Amniotic stem cell (primary cell): ENCODE results near the gene RCBTB1.
"Not testable (repeated sequence)": the region's sequence is repeated elsewhere in the genome, so short reads cannot be mapped to it uniquely, and the experiment has no call there.

Experiments
- DNase-seq: peaks from one replicate; lab custom pipeline; 2025; lab: John Stamatoyannopoulos, UW

The RCBTB1 gene

DNA sequence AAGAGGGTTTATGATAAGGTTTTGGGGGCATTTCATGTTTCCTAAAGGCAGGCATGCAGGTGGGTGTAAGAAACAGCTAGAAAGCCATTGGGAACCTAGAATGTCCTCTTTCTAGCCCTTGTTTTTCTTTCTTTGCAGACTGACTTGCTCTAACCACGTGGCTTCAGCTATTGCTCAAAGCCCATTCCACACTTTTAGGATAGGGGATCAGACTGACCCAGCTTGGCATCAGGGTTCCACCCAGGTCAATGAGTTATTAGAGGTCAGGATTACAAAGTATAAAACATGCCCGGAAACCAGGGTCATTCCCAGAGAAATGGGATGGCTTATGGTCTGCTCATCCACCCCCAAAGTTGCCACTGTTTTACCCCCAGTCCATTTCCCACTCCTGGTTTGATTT is 72.8 kb downstream of the RCBTB1 start:
- no peak for DNase-seq

DNA sequence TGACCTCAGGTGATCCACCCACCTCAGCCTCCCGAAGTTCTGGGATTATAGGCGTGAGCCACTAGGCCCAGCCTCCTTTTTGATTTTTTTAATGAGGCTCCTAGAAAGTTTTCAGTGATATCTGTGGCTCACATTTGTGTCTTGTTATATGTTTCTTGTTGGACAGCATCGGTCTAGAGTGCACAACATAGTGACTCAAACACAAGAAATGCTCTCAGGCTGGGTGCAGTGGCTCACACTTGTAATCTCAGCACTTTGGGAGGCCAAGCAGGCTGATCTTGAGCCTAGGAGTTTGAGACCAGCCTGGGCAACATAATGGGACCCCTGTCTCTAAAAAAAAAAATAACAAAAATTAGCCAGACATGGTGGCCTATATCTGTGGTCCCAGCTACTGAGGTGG is 81.4 kb downstream of the RCBTB1 start:
- no peak for DNase-seq

DNA sequence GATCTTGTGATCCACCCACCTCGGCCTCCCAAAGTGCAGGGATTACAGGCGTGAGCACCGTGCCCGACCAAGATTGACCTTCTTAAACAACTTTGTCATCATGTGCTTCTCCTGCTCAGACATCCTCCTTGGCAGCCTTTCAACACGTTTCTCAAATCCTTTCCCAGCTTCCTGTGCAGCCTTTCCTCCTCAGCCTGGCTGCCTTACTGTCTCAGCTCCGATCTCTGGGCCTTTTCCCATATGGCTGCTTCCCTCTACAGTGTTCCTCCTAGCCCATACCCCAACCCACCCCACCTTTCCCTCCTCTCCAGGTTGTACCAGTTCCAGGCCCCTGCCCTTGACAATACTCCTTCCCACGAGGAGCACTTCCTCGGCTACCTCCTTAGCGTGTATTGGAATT is 82.4 kb downstream of the RCBTB1 start:
- no peak for DNase-seq

DNA sequence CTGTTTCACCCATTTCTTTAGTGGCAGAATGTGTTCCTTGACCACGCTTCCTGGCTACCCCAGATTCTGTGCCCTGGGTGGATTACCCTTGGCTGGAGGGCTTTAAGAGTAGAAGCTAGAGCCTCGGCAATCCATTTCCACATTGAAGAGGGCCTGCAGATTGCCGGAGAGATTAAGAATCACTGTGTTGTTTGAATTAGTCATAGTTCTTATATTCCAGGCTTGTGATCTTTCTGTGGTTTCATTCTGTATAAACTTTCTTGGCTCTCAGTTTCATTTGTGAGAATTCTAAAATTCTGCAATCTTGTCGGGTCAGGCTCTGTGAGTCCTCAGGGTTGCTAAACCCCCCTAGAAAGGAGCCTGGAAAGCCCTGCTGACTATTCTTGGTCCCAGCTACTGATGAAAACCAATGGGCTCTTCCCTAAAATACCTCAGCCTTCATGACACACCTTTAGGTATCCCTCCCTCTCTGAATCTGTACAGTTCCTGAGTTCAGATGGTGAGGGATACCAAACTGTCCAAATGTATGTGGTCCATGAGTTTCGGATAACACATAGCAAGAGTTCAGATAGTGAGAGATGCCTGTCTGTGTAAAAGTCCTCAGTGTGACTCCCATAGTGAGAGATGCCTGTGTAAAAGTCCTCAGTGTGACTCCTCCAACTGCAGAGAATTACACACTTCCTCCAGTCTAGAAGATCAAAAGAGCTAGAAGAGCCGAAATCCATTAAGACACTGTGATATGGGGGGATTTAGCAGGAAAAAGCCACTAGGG is 85.3 kb downstream of the RCBTB1 start:
- DNase-seq, result peak; percentile 56

DNA sequence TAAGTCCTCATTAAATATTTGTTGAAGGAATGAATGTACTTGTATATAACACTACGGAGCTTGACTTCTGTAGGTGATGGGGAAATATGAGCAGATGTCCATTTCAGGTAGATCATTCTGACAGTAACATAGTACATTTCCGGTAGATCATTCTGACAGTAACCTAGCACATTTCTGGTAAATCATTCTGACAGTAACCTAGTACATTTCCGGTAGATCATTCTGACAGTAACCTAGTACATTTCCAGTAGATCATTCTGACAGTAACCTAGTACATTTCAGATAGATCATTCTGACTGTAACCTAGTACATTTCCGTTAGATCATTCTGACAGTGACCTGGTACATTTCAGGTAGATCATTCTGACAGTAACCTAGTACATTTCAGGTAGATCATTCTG is 87.2 kb downstream of the RCBTB1 start:
- DNase-seq, result no peak

DNA sequence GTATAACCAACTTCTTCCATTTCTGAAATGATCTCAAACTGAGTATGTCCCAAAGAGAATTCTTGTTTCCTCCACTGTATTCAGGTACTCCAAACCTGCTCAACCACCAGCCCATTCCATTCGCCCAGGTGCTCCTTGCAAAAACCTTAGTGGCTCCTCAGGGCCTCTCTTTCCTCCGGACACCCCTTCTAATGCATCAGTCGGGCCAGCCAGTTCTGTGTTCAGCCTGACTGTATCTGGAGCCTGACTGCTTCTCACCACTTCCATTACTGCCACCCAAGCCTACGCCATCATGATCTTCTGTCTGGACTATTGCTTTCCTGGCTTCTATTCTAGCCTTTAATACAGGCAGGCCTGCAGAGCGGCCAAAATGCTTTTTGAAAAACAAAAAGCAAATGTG is 88.1 kb downstream of the RCBTB1 start:
- no peak for DNase-seq

DNA sequence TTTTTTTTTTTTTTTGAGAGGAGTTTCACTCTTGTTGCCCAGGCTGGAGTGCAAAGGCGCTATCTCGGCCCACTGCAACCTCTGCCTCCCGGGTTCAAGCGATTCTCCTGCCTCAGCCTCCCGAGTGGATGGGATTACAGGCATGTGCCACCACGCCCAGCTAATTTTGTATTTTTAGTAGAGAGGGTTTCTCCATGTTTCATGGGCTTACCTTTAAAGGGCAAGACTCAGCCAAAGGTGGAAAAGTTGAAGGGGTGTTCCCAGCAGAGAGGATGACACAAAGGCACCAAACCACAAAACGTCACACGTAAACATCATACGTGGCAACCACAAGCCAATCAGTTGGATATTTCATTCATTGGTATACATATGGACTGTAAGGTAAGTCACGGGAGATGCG is 88.5 kb downstream of the RCBTB1 start:
- DNase-seq, result not testable (repeated sequence)

DNA sequence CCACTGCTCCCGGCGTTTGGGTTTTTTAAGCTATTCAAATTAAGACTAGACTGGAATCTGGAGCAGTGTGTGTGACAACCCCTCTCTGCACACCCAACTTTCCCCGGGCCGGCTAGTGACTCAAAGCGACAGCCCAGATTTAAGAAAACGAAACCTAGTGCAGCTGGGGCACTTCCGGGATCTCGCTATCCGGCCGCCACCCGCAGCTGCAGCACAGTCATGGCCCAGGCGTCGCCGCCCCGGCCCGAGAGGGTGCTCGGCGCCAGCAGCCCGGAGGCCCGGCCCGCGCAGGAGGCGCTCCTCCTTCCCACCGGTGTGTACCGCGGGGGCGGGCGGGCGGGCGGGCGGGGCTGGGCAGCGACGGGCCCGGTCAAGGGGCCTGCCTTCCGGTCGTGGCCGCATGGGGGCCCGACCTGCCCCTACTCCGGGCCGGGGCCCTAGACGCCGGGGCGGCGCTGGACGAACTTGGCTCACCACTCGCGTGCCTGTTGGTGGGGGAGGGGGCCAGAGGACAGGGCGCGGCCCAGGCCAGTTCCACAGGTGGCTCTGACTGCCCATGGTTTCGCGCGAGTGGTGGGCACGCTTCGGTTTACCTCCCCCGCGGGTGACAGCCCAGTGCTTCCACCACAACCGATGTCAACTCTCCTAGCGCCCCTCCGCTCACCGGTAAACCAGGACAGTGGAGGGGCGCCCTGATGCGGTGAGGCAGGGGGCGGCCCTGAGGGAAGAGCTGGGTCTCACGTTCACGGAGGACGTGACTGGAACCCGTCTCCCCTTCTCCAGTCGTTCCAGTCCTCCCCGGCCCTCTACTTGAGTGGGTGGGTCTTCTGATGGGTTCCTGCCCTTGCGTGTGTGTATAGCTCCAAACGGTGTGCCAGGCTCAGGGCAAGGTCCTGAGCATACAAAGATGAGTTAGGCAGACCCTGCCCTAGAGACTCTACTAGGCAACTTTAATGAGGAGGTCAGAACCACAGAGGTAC is 89.3 kb downstream of the RCBTB1 start, which contains the start of gene PHF11:
TSS of gene PHF11 (plus strand) at position 171 of the 980 bp plus-strand sequence. CDS start at position 220, 49 bp downstream.
- DNase-seq, result peak; percentile 59

DNA sequence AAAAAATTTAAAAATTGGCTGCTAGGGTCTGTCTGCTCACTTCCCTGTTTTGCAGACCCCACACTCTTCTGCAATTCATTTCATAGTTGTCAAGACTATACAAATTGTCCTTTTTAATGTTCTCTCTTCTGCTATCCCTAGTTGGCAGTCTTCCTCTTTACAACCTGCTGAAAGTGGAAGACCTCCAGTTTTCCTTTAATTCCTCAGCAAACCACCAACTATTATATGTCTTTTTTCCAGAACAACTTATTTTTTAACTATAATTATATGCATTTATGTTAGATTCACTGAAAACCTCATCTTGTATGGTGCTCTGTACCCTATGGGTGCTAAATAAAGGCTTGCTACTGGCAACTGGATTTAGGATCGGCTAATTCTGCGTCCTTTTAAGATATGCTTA is 90.7 kb downstream of the RCBTB1 start:
- DNase-seq, result no peak

DNA sequence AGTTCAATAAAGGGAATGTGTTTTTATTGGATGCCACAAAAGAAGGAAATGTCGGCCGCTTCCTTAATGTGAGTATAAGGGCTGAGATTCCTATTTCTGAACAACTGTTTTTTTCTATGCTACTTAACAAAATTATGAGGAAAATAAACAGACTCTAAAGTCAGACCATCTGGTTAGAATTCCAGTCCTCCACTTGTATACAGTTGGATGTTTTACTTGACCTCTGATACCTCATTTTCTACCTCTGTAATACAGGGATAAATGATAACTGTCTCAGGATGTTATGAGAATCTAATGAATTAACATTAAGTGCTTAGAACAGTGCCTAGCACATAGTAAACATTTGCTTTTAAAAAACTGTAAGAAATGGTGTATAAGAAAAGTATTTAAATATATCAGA is 96.8 kb downstream of the RCBTB1 start:
- no peak for DNase-seq
